ENCODE results near the gene HAPLN2. TPM values are rescaled to one million over a fixed set of nuclear protein-coding genes. Genes with fewer than 3 reads are reported as not detected.
A peak's percentile ranks its signal among the peaks of the same experiment; 100 is the strongest.

Gene HAPLN2
- total RNA-seq, 1 donor from 2014 or later = not detected

GRCh38 chr1:156644640-156645039 lies 25.4 kb downstream of the HAPLN2 start:
- DNase-seq (ENCODE audit: low read depth, low spot score) = no peak

DNA sequence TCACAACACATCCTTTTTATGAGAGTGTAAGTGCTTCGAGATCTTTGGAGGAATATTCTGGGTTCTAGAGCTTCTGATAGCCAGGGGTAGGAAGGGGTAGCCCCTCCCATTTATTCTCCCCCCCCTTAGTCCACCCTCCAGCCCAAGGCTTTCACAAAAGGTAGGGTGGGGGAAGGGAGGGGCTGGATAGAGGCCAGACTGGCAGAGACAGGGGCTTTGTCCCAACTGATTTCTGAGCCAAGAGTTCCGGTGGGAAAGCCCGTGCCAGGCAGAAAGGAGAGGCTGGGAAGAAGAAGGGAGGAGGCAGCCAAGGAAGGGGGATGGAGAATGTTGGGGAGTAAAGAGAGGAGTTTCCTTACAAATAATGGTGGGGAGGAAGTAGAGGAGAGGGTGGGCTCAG lies 25.8 kb downstream of the HAPLN2 start:
- no peak for DNase-seq (ENCODE audit: low read depth, low spot score)

- no peak for DNase-seq (ENCODE audit: low read depth, low spot score)
These were observed 26.5 kb downstream of the HAPLN2 start for GRCh38 chr1:156645666-156646065.

DNA sequence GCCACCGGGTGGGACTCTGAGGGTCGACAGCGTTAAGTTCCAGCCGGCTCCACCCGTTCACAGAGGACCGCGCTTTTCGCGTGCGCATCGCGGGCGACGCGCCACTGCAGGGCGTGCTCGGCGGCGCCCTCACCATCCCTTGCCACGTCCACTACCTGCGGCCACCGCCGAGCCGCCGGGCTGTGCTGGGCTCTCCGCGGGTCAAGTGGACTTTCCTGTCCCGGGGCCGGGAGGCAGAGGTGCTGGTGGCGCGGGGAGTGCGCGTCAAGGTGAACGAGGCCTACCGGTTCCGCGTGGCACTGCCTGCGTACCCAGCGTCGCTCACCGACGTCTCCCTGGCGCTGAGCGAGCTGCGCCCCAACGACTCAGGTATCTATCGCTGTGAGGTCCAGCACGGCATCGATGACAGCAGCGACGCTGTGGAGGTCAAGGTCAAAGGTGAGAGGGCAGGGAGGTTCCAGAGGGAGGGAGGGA lies 27.6 kb downstream of the HAPLN2 start:
- no peak for DNase-seq (ENCODE audit: low read depth, low spot score)

DNA sequence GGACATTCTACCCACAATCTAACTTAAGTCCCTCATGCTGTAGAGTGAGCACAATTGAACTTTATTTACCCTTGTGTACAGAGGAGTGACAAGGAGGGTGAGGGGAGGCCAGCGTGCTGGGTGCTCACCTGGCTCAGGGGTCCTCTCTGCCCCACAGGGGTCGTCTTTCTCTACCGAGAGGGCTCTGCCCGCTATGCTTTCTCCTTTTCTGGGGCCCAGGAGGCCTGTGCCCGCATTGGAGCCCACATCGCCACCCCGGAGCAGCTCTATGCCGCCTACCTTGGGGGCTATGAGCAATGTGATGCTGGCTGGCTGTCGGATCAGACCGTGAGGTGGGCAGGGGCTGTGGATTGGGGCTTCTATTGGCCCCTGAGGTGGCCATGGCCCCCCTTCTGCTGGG lies 28.1 kb downstream of the HAPLN2 start:
- DNase-seq (ENCODE audit: low read depth, low spot score) = no peak

DNA sequence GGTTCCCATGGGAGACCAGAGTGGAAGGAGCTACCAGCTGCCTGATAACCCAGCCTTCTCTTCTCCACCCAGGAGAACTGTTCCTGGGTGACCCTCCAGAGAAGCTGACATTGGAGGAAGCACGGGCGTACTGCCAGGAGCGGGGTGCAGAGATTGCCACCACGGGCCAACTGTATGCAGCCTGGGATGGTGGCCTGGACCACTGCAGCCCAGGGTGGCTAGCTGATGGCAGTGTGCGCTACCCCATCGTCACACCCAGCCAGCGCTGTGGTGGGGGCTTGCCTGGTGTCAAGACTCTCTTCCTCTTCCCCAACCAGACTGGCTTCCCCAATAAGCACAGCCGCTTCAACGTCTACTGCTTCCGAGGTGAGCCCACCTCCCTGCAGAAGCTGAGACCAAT lies 29.3 kb downstream of the HAPLN2 start:
- no peak for DNase-seq (ENCODE audit: low read depth, low spot score)

GRCh38 chr1:156648951-156649350 lies 29.7 kb downstream of the HAPLN2 start:
- no peak for DNase-seq (ENCODE audit: low read depth, low spot score)

GRCh38 chr1:156652131-156652991 lies 33.1 kb downstream of the HAPLN2 start:
- DNase-seq (ENCODE audit: low read depth, low spot score) = no peak

DNA sequence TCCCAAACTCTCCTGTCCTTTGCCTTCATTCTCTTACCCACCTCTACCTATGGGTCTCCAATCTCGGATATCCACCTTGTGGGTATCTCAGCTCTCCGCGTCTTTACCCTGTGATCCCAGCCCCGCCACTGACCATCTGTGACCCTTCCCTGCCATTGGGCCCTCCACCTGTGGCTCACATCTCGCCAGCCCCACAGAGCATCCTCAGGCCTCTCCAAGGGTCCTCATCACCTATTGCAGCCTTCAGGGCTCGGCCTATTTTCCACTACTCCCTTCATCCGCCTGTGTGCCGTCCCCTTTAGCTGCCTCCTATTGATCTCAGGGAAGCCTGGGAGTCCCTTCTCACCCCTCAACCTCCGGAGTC lies 33.8 kb downstream of the HAPLN2 start:
- DNase-seq (ENCODE audit: low read depth, low spot score) = no peak

GRCh38 chr1:156654700-156655099 lies 35.5 kb downstream of the HAPLN2 start:
- DNase-seq (ENCODE audit: low read depth, low spot score) = no peak

DNA sequence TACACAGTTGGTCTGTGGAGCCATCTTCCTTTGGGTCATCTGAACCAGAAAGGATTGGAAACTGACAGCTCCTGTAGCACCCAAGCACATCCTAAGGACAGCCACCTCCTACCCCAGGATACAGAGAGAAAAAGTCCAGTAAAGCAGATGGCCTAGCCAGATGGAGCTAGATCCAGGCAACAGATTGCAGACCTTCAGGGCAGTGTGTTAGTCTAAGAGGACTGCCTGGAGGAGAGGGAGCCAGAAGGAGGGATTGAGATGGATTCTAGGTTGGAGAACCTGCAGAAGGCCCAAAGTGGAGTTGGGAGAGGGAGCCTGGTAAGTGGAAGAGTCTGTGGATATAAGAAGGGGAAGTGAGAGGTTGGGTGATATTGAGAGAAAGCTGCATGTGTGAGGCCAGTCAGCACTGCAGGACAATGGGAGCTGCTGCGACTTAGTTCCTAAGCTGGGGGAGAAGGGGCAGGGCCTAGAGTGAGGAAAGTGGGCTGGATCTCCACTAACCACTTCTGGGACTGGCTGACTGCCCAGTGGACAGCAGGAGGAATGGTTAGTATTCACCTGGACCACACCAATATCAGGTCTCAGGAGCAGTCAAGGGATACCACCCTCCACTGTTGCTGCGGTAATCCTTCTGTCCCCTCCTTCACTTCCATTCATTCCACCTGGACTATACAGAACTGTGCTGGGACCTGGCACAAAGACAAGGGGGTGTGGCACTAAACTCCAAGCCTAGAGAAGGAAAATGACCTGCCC lies 36.1 kb downstream of the HAPLN2 start:
- DNase-seq (ENCODE audit: low read depth, low spot score) = no peak

DNA sequence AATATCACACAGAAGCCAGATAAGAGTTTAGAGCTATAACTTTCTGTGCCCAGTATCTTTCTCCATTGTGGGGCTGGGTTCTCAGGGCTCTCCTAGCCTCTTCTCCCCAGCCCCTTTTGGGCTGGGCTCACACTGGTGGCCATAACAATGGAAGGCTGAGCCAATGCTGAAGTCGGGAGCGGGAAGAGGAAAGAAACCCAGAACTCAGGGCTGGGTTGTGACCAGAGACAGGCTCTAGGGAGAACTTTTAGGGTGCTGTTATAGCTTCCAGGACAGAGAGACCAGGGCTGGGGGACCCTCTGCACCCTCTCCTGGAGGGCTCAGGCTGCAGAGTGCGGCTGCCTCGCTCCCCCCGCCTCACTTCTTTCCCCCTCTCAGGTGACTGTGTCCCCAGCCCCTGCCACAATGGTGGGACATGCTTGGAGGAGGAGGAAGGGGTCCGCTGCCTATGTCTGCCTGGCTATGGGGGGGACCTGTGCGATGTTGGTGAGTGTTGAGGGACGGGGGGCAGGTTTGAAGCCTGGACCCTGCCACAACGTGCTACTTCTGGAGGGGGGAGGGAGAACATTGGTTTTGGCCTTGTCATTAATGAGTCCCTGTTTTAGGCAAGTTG lies 36.8 kb downstream of the HAPLN2 start:
- DNase-seq (ENCODE audit: low read depth, low spot score) = no peak

GRCh38 chr1:156656806-156657740 lies 37.9 kb downstream of the HAPLN2 start:
- DNase-seq (ENCODE audit: low read depth, low spot score) = no peak

DNA sequence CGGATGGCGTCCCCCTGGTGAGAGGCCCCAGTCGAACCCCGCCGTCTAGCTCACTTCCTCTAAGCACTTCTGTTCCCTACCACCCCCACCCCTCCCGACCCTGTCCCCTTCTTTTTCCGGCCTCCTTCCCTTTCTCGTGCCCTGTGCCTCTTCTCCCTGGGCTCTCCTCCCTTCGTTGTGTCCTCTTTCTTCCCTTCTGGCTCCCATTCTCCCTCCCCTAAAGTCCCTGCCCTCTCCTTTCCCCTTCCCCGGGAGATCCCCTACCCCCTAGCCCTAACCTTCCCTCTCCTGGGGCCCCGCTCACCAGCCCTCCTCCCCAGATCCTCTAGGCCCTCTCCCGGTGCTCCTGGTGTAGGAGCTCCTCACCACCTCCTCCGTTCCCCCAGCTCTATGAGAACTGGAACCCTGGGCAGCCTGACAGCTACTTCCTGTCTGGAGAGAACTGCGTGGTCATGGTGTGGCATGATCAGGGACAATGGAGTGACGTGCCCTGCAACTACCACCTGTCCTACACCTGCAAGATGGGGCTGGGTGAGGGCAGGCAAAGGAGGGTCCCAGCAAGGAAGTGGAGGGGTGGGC lies 38.6 kb downstream of the HAPLN2 start:
- DNase-seq (ENCODE audit: low read depth, low spot score) = no peak

DNA sequence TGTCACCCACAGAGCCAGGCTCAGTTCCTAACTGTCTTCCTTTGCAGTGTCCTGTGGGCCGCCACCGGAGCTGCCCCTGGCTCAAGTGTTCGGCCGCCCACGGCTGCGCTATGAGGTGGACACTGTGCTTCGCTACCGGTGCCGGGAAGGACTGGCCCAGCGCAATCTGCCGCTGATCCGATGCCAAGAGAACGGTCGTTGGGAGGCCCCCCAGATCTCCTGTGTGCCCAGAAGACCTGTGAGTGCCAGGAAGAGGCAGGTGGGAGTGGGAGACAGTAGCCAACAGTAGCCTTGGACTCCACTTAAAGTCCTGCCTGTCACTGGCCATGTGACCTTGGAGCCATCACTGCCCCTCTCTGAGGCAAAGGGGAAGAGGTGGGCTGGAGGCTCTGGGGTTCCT lies 39.3 kb downstream of the HAPLN2 start:
- no peak for DNase-seq (ENCODE audit: low read depth, low spot score)

DNA sequence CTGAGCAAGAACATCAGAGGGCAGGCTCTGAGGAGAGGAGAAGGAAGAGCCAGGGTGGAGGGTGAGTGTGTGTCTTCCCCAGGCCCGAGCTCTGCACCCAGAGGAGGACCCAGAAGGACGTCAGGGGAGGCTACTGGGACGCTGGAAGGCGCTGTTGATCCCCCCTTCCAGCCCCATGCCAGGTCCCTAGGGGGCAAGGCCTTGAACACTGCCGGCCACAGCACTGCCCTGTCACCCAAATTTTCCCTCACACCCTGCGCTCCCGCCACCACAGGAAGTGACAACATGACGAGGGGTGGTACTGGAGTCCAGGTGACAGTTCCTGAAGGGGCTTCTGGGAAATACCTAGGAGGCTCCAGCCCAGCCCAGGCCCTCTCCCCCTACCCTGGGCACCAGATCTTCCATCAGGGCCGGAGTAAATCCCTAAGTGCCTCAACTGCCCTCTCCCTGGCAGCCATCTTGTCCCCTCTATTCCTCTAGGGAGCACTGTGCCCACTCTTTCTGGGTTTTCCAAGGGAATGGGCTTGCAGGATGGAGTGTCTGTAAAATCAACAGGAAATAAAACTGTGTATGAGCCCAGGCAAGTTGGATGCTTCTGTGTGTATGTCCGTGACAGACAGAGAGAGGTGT lies 39.8 kb downstream of the HAPLN2 start:
- DNase-seq (ENCODE audit: low read depth, low spot score) = no peak

- DNase-seq (ENCODE audit: low read depth, low spot score) = no peak
These were observed 40.4 kb downstream of the HAPLN2 start for GRCh38 chr1:156659661-156659987.

GRCh38 chr1:156659988-156660751 lies 41.0 kb downstream of the HAPLN2 start:
- peak; percentile 93 for DNase-seq (ENCODE audit: low read depth, low spot score)

- no peak for DNase-seq (ENCODE audit: low read depth, low spot score)
These were observed 41.5 kb downstream of the HAPLN2 start for GRCh38 chr1:156660752-156661112.

Measured in pulmonary artery endothelial cell (primary cell).